ENCODE measurements around the gene EPHB1. TPM values are rescaled to one million over a fixed set of nuclear protein-coding genes. Genes with fewer than 3 reads are reported as not detected.

EPHB1 gene
- total RNA-seq, 1 donor from 2014 or later: 0.86 TPM

GRCh38 chr3:134877788-134878187 is 82.7 kb downstream of the EPHB1 start:
- DNase-seq (ENCODE audit: low read depth): no peak

- peak; percentile 13 for DNase-seq (ENCODE audit: low read depth)
Measured at GRCh38 chr3:134879990-134880389, 84.9 kb downstream of the EPHB1 start.

GRCh38 chr3:134880431-134880830 is 85.4 kb downstream of the EPHB1 start:
- DNase-seq (ENCODE audit: low read depth): no peak

GRCh38 chr3:134881305-134881704 is 86.2 kb downstream of the EPHB1 start:
- no peak for DNase-seq (ENCODE audit: low read depth)

GRCh38 chr3:134883697-134884385 is 88.8 kb downstream of the EPHB1 start:
- no peak for DNase-seq (ENCODE audit: low read depth)

- peak; percentile 14 for DNase-seq (ENCODE audit: low read depth)
Measured at GRCh38 chr3:134885877-134886621, 91.0 kb downstream of the EPHB1 start.

- DNase-seq (ENCODE audit: low read depth): no peak
Measured at GRCh38 chr3:134886991-134887390, 91.9 kb downstream of the EPHB1 start.

- DNase-seq (ENCODE audit: low read depth): no peak
Measured at GRCh38 chr3:134887536-134887935, 92.5 kb downstream of the EPHB1 start.

- DNase-seq (ENCODE audit: low read depth): no peak
Measured at GRCh38 chr3:134892326-134892725, 97.3 kb downstream of the EPHB1 start.

GRCh38 chr3:134892761-134893160 is 97.7 kb downstream of the EPHB1 start:
- DNase-seq (ENCODE audit: low read depth): no peak

- DNase-seq (ENCODE audit: low read depth): no peak
Measured at GRCh38 chr3:134894533-134894932, 99.5 kb downstream of the EPHB1 start.

GRCh38 chr3:134895181-134895580 is 100.1 kb downstream of the EPHB1 start:
- no peak for DNase-seq (ENCODE audit: low read depth)

GRCh38 chr3:134896141-134896540 is 101.1 kb downstream of the EPHB1 start:
- DNase-seq (ENCODE audit: low read depth): no peak

GRCh38 chr3:134896696-134897095 is 101.6 kb downstream of the EPHB1 start:
- DNase-seq (ENCODE audit: low read depth): no peak

- no peak for DNase-seq (ENCODE audit: low read depth)
Measured at GRCh38 chr3:134897391-134898141, 102.5 kb downstream of the EPHB1 start.

- DNase-seq (ENCODE audit: low read depth): no peak
Measured at GRCh38 chr3:134898181-134898754, 103.2 kb downstream of the EPHB1 start.

GRCh38 chr3:134899786-134900185 is 104.7 kb downstream of the EPHB1 start:
- no peak for DNase-seq (ENCODE audit: low read depth)

- DNase-seq (ENCODE audit: low read depth): no peak
Measured at GRCh38 chr3:134900482-134900881, 105.4 kb downstream of the EPHB1 start.

- DNase-seq (ENCODE audit: low read depth): no peak
Measured at GRCh38 chr3:134901461-134901860, 106.4 kb downstream of the EPHB1 start.

- DNase-seq (ENCODE audit: low read depth): no peak
Measured at GRCh38 chr3:134903837-134904236, 108.8 kb downstream of the EPHB1 start.

- peak; percentile 10 for DNase-seq (ENCODE audit: low read depth)
Measured at GRCh38 chr3:134904241-134904771, 109.2 kb downstream of the EPHB1 start.

Data from myocyte (in vitro differentiated cells).